ENCODE results near the gene KCNAB2.

Gene KCNAB2

DNA sequence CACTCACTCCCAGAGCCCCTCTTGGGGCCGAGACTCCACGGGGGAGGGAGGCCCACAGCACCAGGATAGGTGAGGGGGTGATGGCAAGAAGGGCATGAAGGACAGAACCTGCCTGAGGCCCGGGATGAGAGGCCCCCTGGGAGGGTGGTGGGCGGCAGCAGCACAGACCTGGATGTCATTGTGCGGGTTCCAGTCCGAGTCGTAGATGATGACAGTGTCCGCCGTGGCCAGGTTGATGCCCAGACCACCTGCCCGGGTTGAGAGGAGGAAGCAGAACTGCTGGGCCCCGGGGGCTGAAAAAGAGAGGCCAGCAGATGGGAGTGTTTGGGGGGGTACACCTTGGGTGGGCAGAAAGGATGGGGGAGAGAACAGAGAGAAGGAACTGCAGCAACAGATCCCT, 84.3 kb downstream of the KCNAB2 start:
- no peak for DNase-seq (ENCODE audit: low spot score)

DNA sequence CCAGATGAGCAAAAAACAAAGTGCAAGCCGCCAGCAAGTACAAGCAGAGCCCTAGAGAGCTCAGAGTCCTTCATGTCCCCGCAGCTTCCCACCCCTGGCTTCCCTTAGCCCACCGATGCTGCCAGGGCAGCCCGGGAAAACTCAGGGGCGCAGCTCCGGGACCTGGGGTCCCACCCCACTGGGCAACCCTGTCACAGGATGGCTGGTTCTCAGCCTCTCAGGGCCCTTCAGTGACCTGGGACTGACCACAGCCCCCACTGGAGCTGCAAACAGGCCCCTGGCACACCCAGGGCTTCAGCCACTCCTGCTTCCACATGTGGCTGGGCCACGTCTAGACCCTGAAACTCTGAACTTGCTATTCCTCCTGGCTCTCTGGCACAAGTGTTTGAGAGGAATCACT, 84.9 kb downstream of the KCNAB2 start:
- no peak for DNase-seq (ENCODE audit: low spot score)

DNA sequence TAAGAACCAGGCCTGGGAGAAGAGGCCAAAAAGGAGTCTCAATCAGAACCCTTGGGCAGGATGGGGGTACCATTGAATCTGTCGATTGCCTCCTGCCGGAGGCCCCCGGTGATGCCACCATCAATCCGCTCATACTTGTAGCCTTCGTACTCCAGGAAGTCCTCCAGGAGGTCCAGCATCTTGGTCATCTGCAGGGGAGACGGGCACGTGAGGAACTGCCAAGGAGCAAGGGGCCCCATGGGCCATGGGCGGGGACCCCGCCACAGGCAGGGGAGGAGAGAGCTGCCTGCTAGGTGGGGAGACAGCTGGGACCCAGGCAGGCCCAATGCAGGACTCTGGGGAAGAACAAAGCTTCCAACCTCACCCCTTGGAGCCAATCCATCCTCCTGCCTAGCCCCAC, 85.9 kb downstream of the KCNAB2 start:
- no peak for DNase-seq (ENCODE audit: low spot score)

DNA sequence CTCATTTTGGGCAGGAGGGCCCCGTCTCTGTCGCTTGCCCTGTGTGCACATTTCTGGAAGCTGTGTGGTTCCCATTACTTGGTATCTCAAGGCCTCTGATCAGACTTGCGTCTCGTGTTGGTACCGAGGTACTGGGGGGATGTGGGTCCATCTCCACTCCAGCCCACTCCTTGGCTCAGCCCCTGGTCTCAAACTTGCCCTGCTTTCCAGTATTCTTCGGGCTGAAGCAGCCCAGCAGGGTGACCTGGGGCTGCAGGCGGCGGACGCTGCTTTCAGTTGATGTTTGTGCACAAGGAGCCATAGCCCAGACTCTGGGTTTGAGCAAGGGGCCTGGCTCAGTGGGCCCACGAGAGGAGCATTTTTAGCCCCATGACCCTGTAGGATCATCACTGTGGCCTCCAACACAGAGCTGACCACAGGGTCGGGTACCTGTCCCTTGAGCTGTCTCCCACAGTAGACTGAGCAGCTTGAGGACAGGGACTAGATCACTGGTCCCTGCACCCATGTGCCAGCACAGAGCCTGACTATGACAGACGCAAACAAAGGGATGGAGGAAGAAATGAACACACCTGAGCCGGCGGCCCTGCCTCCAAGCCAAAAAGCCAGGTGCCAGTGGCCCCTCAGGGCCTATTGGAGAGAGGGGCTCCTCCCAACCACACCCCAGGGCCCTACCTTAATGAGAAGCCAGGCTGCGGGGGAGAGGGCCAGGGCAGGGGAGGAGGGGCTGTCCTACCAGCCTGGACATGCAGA, 87.6 kb downstream of the KCNAB2 start:
- no peak for DNase-seq (ENCODE audit: low spot score)

DNA sequence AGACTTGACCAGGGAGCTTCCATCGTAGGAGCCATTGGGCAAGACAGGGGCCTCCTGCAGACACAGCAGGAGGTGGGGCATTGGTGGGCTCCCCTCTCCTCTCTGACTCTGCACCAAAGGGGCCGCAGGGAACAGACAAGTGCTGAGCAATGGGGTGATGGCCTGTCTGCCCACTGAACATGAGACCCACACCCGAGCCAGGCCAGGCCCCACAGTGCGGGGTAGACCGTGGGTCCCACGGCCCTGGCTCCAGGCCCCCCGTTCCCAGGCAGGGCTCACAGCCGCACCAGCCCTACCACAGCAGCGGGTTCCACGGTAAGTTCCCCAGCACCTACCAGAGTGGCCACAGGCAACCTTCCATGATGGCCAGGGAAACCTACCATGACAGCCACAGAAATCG, 88.5 kb downstream of the KCNAB2 start:
- no peak for DNase-seq (ENCODE audit: low spot score)

DNA sequence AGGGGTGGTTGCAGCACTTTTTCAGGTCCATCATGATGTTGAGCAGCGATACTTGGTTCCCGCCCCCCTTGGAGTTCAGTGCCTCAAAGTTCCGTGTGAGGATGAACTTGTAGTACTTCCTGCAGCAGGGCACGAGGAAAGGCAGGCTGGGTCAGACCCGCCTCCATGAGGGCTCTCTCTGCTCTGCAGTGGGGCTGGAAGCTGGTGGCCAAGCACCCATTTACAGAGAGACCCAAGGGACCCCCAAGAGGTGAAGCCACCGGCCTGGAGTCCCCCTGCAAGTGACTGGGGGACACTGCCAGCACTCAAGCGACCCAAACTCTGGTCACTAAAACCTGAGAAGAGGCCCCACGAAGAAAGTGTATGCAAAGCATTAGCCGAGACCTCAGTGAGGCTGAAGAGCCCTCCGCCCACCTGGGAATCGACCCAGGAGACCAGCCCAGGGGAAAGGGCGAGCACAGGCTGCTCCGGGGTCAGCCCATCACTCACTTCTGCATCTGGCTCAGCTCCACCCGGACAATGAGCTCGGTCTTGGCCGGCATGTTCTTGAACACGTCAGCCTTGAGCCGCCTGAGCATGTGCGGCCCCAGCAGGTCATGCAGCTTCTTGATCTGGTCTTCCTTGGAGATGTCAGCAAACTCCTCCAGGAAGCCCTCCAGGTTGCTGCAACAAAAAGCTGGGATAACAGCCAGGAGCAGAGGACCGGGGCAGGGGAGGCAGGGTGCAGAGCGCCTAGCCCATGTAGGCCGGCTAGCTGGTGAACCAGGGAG, 89.2 kb downstream of the KCNAB2 start:
- no peak for DNase-seq (ENCODE audit: low spot score)

DNA sequence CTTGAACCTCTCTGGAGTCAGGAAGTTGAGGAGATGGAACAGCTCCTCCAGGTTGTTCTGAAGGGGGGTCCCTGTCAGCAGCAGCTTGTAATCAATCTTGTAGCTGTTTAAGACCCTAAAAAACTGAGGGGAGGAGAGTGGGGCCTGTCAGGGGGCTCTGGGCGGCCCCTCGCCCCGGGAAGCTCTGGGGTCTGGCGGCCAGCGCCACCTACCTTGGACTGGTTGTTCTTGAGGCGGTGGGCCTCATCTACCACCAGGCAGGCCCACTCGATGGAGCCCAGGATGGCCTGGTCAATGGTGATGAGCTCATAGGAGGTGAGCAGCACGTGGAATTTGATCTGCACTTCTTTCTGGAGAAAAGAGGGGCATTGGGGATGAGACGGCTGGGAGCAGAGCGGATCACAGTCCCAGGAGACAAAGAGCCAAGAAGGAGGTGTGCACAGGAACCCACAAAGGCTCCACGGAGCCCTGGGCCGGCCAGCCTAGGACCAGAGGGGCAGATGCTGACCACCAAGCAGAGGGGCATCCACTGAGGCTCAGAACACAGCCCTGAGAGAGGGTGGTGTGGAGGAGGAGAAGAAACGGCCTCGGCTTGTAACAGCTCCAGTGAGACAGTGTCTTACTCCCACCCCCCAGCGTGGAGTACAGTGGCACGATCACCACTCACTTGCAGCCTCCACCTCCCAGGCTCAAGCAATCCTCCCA, 91.0 kb downstream of the KCNAB2 start:
- no peak for DNase-seq (ENCODE audit: low spot score)

DNA sequence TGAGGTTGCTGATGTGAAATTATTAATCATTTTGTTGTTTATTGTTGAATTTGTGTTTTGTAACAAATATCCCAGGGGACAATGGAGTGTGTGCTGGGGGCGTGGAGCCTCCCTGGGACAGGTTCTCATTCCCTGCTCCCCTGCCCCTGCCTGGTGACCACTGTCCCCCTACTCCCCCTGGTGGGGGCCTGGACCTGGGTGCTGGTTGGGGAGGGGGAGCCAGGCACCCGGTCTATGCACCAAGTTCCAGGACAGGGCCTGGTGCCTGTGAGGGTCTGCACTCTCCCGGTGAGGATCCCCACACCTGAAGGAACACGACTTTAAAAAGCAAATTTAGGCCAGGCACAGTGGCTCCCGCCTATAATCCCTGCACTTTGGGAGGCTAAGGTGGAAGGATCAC, 92.1 kb downstream of the KCNAB2 start:
- DNase-seq (ENCODE audit: low spot score) = no peak

DNA sequence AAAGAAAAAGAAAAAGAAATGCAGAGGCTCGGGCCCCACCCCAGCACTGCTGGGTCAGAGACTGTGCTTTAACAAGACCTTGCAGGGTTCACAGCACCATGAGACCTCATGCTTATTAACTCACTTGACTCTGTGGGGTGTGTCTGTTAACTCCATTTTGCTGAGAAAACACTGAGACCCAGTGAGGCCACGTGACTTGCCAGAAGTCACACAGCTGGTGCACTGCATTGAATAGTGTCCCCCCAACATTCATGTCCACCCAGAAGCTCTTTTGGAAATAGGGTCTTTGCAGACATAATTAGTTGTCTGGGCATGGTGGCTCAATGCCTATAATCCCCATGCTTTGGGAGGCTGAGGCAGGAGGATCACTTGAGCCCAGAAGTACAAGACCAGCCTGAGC, 94.7 kb downstream of the KCNAB2 start:
- DNase-seq (ENCODE audit: low spot score) = no peak

DNA sequence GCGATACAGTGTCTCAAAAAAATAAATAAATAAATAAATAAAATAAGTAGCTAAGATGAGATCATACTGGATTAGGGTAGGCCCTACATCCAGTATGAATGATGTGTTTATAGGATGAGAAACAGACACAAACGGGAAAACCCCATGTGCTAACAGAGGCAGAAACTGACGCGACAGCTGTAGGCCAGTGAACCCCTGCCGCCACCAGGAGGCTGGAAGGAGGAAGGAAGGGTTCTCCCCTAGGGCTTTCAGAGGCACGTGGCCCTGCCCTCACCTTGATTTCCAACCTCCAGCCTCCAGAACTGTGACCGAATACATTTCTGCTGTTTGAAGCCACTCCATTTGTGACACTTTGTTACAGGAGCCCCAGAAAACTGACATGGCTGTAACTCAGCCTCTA, 95.9 kb downstream of the KCNAB2 start:
- DNase-seq (ENCODE audit: low spot score) = no peak

DNA sequence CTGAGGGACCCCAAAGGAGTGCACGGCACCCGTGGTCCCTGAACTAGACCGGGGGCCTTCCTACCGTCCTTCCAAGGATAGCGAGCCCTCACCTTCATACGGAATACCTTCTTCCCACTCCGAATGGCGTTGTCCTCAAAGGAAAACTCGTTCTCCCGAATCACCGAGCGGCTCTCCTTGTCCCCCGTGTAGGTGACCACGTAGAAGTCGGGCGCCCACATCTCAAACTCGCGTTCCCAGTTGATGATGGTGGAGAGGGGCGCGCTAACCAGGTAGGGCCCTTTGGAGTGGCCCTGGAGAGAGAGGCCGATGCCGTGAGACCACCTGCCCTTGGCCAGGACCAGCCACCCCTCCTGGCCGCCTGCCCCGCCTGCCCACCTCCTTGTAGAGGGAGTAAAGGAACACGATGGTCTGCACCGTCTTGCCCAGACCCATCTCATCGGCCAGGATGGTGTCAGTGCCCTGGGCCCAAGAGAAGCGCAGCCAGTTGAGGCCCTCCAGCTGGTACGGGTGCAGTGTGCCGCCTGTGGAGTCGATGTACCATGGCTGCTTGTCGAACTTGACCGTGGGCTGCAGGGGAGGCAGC, 96.4 kb downstream of the KCNAB2 start:
- DNase-seq (ENCODE audit: low spot score) = no peak

DNA sequence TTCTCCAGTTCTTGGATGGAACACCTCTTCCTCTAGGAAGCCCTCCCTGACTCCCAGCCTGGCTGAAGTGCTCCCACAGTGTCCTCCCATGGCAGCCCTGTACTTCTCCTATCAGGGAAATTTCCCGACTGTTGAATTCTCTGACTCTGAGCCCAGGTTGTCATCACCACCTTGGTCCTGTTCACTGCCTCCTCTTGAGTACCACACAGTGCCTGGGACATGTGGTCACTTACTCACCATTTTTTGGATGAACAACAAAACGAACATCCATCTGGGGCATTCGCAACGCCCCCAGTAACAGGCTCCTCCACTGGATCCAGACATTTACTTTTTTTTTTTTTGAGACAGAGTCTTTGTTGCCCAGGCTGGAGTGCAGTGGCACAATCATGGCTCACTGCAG, 97.0 kb downstream of the KCNAB2 start:
- no peak for DNase-seq (ENCODE audit: low spot score)

DNA sequence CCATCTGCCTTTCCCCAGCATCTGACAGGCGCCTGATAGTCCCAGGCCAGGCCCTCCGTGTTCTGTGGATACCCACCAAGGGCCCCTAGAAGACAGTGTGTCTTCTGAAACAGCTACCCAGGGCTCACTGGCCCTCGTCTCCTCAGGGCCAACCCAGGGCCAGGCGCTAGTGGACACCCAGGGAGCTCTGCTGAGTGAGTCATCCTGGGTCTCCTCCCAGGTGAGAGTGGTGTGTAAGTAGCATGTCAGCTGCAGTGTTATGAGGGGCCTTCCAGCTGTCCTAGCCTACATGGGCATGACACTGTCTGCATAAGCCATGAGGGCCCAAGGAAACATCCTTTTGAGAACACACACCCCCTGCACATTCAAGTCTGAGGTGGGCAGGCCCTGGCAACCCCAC, 97.7 kb downstream of the KCNAB2 start:
- DNase-seq (ENCODE audit: low spot score) = no peak

DNA sequence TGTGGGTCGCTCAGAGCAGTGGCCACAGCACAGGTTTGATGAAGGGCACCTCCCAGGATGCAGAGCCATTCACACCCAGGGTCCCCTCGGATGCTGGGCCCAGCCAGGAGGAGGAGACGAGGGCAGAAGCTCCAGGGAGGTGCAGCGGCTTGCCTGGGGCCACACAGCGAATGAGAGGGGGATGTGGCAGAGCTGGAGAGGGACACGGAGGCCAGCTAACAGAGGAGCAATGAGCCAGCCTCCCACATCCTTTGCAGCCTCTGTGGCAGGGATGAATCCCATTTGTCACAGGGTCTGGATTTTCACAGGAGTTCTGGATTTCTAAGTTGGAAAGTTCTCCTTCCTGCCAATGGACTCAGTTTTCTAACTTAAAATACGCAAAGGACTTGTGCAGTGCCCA, 98.5 kb downstream of the KCNAB2 start:
- DNase-seq (ENCODE audit: low spot score) = no peak

DNA sequence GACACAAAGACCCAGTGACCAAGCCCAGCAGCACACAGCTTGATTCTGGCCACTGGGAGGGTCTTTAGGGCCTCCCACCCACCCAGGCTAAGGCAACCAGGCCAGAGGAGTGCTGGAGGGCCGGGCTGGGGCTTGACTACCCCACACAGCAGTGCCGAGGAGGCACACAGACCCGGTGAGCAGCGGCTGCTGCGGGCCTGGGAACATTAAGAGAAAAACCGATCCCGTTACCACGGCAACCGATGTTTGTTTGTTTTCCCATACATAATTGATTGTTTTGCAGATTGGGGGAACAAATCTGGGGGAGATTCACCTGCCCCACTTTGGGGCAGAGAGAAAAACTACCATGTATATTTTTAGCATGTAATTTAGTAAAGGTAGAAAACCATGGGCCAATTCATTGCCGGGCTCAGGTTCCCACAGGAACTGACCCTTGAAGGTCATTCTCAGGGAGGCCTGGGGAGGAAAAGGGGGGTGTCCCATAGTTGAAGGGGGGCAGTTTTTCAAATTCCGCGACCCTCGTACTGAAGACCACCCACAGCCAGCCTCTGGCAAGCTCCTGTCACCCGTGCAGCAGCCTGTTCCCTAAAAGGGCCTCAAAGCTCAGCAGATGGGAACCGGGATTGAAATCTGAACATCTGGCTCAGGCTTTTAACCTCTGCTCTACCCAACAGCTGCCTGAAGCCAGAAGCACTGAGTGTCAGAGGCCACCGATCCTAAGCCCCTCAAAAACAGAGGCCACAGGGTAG, 99.1 kb downstream of the KCNAB2 start:
- no peak for DNase-seq (ENCODE audit: low spot score)

DNA sequence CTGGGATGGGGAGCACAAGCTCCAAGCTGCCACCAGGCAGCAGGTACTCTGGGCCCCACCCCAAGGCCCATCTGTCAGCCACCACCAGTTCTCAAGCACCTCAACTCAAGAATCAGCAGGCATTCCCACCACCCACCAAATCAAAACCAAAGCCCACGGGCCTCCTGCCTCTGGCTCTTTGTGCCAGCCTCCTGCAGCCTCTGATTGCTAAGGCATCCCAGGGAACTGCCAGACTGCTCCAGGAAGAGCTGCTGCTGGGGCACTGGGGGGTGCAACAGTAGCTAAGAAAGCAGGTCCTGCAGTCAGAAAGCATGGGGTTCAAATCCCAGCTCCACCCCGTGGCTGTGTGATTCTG, 99.7 kb downstream of the KCNAB2 start:
- DNase-seq (ENCODE audit: low spot score) = no peak

DNA sequence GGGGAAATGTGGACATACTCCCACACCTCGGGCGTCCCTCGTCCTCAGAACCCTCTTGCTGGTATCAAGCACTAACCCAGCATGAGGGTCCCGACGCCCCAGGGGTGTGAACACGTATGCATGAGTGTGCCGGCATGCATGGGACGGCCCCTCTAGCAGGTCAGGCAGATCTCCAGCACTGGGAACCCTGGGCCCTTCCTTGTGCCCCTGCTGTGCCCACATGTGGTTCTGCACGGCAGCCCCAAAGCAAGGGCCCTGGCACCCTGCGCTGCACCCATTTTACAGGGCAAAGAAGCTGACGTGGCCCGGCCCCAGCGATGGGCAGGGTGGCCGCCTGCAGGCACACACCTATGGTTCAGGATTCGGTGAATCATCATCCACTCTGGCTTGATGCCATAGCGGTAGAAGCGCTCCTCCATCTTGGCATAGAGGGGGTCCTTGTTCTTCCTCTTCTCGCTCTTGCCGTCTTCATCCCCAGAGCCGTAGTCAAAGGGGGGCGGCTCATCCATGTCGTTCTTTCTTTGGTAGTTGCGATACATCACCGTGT, 100.2 kb downstream of the KCNAB2 start:
- no peak for DNase-seq (ENCODE audit: low spot score)

DNA sequence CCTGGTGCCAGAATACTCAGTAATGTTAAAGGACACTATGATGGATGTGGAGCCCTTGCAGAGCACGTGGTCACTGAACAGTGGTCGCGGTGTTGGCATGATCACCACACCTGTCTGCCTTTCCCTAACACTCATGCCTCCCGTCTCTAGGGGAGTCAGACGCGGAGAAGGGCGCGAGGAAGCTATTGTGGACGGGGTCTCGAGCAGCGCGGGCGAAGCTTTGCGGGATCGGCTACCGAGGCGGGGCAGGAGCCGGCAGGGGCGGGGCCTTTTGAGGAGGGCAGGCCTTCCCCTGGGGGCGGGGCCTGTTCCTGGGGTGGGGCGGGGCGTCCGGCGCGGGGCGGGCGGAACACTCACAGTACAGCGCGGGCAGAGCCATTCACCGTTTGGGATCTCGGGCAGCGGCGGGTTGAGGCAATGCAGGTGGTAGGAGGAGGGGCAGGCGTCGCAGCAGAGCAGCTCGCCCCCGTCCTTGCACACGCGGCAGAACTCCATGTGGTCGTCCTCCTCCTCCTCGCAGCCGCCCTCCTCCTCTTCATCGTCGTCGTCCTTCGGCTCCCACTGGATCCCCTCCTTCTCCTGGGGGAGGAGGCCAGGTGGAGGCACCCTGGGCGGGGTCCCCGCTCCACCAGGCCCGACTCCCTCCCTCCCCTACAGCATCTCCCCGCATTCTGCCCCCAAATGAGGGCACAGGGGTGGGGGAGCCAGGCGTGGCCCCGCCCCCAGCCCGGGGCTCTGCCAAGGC, 103.0 kb downstream of the KCNAB2 start:
- DNase-seq (ENCODE audit: low spot score) = peak; percentile 77

DNA sequence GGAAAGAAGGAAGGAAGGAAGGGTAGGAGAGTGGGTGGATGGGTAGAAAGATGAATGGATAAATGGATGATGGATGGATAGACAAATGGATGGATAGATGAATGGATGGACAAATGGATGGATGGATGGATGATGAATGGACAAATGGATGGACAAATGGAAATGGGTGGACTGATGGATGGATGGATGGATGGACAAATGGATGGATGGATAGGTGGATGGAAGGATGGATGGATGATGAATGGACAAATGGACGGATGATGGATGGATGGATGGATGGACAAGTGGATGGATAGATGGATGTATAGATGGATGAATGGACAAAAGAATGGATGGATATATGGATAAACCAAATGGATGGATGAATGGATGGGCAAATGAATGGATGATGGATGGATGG, 103.9 kb downstream of the KCNAB2 start:
- DNase-seq (ENCODE audit: low spot score) = no peak

DNA sequence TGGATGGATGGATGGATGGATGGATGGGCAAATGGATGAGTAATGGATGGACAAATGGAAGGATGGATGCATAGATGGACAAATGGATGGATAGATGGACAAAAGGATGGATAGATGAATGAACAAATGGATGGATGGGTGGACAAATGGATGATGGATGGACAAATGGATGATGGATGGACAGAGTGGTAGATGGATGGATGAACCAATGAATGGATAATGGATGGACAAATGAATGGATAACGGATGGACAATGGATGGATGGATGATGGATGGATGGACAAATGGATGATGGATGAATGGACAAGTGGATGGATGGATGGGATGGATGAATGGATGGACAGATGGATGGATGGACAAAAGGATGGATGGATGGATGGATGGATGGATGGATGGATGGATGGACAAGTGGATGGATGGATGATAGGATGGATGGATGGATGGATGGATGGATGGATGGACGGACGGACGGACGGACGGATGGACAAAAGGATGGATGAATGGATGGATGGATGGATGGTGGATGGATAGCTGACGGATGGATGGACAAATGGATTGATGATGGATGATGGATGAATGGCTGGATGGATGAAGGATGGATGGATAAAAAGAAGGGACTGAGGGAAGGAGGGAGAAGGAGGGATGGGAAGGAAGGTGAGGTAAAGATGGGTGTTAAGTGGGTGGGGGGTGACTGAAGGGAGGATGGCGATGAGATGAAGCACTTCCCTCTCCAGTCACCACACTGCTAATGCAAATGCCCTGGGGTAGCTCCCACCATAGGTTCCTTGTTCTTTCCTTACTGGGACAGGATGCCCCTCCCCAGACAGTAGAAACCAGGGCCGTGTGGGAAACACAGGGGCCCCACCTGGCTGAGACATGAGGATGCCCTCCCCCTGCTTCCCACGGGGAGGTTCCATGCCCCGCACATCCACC, 104.6 kb downstream of the KCNAB2 start:
- DNase-seq (ENCODE audit: low spot score) = no peak

Data from AG08396 (cell line).